Neural cell (in vitro differentiated cells): ENCODE results near the gene TMEM79.

ENCODE experiments used
- EP300 ChIP-seq: fragments of 450-650 bp; conservative IDR thresholded peaks from 2 replicates; pipeline ENCODE4 v1.6.1; 2014; ENCODE audit warnings: antibody characterized with exemption, mild to moderate bottlenecking, moderate library complexity; ENCODE audit not compliant: poor library complexity, severe bottlenecking
- EZH2 ChIP-seq: fragments of 200-600, 300-800 bp; shearing (Covaris generic), sonication (generic); IDR thresholded peaks from 2 replicates; pipeline ENCODE4 v1.6.1; 2014; ENCODE audit warnings: antibody characterized with exemption, low read length, borderline replicate concordance, mild to moderate bottlenecking; ENCODE audit not compliant: insufficient read depth, poor library complexity, severe bottlenecking
- RAD21 ChIP-seq: fragments of 450-650 bp; conservative IDR thresholded peaks from 2 replicates; pipeline ENCODE4 v1.6.1; 2014; ENCODE audit warnings: antibody characterized with exemption, mild to moderate bottlenecking, moderate library complexity
- SMC3 ChIP-seq: fragments of 450-650 bp; conservative IDR thresholded peaks from 2 replicates; pipeline ENCODE4 v1.6.1; 2014; ENCODE audit warnings: antibody characterized with exemption, mild to moderate bottlenecking, moderate library complexity; ENCODE audit not compliant: poor library complexity
- TF ChIP-seq, protein P1 (sequence below): fragments of 450-650 bp; IDR thresholded peaks from 2 replicates; pipeline ENCODE4 v1.5.1; 2014; ENCODE audit warnings: antibody characterized with exemption, mild to moderate bottlenecking, moderate library complexity; ENCODE audit not compliant: poor library complexity, severe bottlenecking

DNA sequence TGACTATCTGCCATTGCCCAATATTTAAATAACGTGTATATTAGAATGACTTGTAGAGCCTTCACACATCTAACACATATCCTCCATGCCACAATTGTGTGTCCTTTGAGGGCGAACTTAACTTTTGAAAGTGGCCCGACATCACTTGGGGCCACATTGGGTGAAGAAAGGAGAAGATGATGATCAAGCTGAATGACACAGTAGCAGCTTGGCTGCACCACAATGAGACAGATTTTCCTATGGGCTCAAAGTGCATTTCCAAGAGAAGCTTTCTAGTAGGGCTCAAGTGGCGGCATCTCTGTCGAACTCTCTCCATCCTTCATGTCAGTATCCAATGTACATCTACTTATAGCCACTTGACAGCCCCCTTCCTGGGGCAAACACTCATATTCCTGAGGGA is 45.9 kb upstream of the TMEM79 start:
- TF ChIP-seq, protein P1, sequence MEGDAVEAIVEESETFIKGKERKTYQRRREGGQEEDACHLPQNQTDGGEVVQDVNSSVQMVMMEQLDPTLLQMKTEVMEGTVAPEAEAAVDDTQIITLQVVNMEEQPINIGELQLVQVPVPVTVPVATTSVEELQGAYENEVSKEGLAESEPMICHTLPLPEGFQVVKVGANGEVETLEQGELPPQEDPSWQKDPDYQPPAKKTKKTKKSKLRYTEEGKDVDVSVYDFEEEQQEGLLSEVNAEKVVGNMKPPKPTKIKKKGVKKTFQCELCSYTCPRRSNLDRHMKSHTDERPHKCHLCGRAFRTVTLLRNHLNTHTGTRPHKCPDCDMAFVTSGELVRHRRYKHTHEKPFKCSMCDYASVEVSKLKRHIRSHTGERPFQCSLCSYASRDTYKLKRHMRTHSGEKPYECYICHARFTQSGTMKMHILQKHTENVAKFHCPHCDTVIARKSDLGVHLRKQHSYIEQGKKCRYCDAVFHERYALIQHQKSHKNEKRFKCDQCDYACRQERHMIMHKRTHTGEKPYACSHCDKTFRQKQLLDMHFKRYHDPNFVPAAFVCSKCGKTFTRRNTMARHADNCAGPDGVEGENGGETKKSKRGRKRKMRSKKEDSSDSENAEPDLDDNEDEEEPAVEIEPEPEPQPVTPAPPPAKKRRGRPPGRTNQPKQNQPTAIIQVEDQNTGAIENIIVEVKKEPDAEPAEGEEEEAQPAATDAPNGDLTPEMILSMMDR: no peak
- no peak for TF ChIP-seq RAD21
- no peak for TF ChIP-seq EP300
- no peak for TF ChIP-seq EZH2
- no peak for TF ChIP-seq SMC3
